HL-60 (cell line): Measurements from ENCODE around the gene PLCH2.
A peak's percentile ranks its signal among the peaks of the same experiment; 100 is the strongest.

ENCODE experiments used
- CTCF ChIP-seq: IDR thresholded peaks from one replicate; pipeline ENCODE4 v1.5.1; 2011; ENCODE audit warnings: low read length, control low read depth, inconsistent platforms; ENCODE audit not compliant: insufficient read depth
- GABPA ChIP-seq: IDR thresholded peaks from 2 replicates; pipeline ENCODE4 v1.6.1; 2012; ENCODE audit warnings: low read depth
- POLR2AphosphoS5 ChIP-seq: IDR thresholded peaks from 2 replicates; pipeline ENCODE4 v1.6.1; 2012; ENCODE audit warnings: low read depth

- peak; percentile 20 for TF ChIP-seq CTCF
- no peak for TF ChIP-seq POLR2AphosphoS5
- no peak for TF ChIP-seq GABPA
These were observed 46.1 kb upstream of the PLCH2 start for GRCh38 chr1:2429780-2430591.
